GM23338 (cell line): ENCODE measurements around the gene C12orf42. TPM values are rescaled to one million over a fixed set of nuclear protein-coding genes. Genes with fewer than 3 reads are reported as not detected.

Experiments used
- ATAC-seq: fragments of 200-7000 bp; cut with Tn5 transposase; 3 replicates; pipeline ENCODE4 v1.9.1; 2020
- DNase-seq: peaks from one replicate; pipeline ENCODE4 v3.0.0-alpha.2; 2015; ENCODE audit warnings: low spot score
- H2AFZ ChIP-seq: fragments of 200-600 bp; sonication (generic); 2 replicates; pipeline ENCODE4 v1.8.0; 2016; ENCODE audit warnings: antibody characterized with exemption, mild to moderate bottlenecking, moderate library complexity
- H3F3A ChIP-seq: fragments of 200-600 bp; sonication (generic); replicated peaks from 2 replicates; pipeline ENCODE4 v1.8.0; 2017; ENCODE audit warnings: antibody characterized with exemption, mixed run types, low read depth
- H3K27ac ChIP-seq: fragments of 200-600 bp; sonication (generic); 2 replicates; pipeline ENCODE4 v1.6.1; 2016; ENCODE audit warnings: low read depth
- H3K27me3 ChIP-seq: fragments of 200-600 bp; sonication (generic); 2 replicates; pipeline ENCODE4 v1.8.0; 2016; ENCODE audit warnings: mild to moderate bottlenecking, mixed run types, moderate library complexity; ENCODE audit not compliant: insufficient read depth
- H3K36me3 ChIP-seq: fragments of 200-600 bp; sonication (generic); 2 replicates; pipeline ENCODE4 v1.8.0; 2016; ENCODE audit warnings: mild to moderate bottlenecking; ENCODE audit not compliant: insufficient read depth
- H3K4me1 ChIP-seq: fragments of 200-600 bp; sonication (generic); 2 replicates; pipeline ENCODE4 v1.8.0; 2016; ENCODE audit warnings: mild to moderate bottlenecking, moderate library complexity; ENCODE audit not compliant: insufficient read depth
- H3K4me2 ChIP-seq: fragments of 200-600 bp; sonication (generic); 2 replicates; pipeline ENCODE4 v1.7.1; 2017; ENCODE audit warnings: mixed run types
- H3K4me3 ChIP-seq: fragments of 200-600 bp; sonication (generic); 2 replicates; pipeline ENCODE4 v1.6.1; 2016; ENCODE audit warnings: mixed run types
- H3K79me2 ChIP-seq: fragments of 200-600 bp; sonication (generic); replicated peaks from 2 replicates; pipeline ENCODE4 v1.8.0; 2017; ENCODE audit warnings: mild to moderate bottlenecking; ENCODE audit not compliant: insufficient read depth
- H3K9me2 ChIP-seq: fragments of 200-600 bp; sonication (generic); 2 replicates; pipeline ENCODE4 v1.8.0; 2017; ENCODE audit not compliant: insufficient read depth
- H4K20me1 ChIP-seq: fragments of 200-600 bp; sonication (generic); replicated peaks from 2 replicates; pipeline ENCODE4 v1.8.0; 2017; ENCODE audit warnings: mild to moderate bottlenecking; ENCODE audit not compliant: insufficient read depth
- H3K27ac Mint-ChIP-seq: 2 replicates; pipeline ENCODE4 v1.8.0; 2020; ENCODE audit warnings: inconsistent platforms, mild to moderate bottlenecking, moderate library complexity, mixed read lengths
- H3K27me3 Mint-ChIP-seq: 3 replicates; pipeline ENCODE4 v1.8.0; 2022; ENCODE audit warnings: low read depth, mild to moderate bottlenecking, moderate library complexity, mixed read lengths, inconsistent platforms; ENCODE audit not compliant: insufficient read depth, poor library complexity
- H3K36me3 Mint-ChIP-seq: 3 replicates; pipeline ENCODE4 v1.8.0; 2021; ENCODE audit warnings: low read depth, mild to moderate bottlenecking, inconsistent platforms, moderate library complexity, mixed read lengths
- H3K4me1 Mint-ChIP-seq: 3 replicates; pipeline ENCODE4 v1.8.0; 2020; ENCODE audit warnings: mild to moderate bottlenecking, inconsistent platforms, mixed read lengths
- H3K4me3 Mint-ChIP-seq: 3 replicates; pipeline ENCODE4 v1.8.0; 2021; ENCODE audit warnings: moderate library complexity, mild to moderate bottlenecking, inconsistent platforms, mixed read lengths
- H3K9me3 Mint-ChIP-seq: 3 replicates; pipeline ENCODE4 v1.8.0; 2020; ENCODE audit warnings: moderate library complexity, mild to moderate bottlenecking, inconsistent platforms, mixed read lengths
- CTCF ChIP-seq, 2 experiments: fragments of 200-600 bp in 1 of 2; sonication (generic) in 1 of 2; conservative IDR thresholded peaks; 2 replicates each; pipeline versions ENCODE4 v1.5.1 to v1.6.1; 2016 to 2017; ENCODE audit warnings: antibody characterized with exemption in 2 of 2, low read depth in 2 of 2, mild to moderate bottlenecking in 2 of 2, moderate library complexity in 1 of 2
- ETS1 ChIP-seq: IDR thresholded peaks from 2 replicates; pipeline ENCODE4 v1.6.1; 2016; ENCODE audit warnings: antibody characterized with exemption
- EZH2phosphoT487 ChIP-seq: fragments of 200-600 bp; sonication (generic); IDR thresholded peaks from one replicate; pipeline ENCODE4 v1.8.1; 2018; ENCODE audit warnings: antibody characterized with exemption; ENCODE audit not compliant: unreplicated experiment
- JUNB ChIP-seq: IDR thresholded peaks from one replicate; pipeline ENCODE4 v1.6.1; 2016; ENCODE audit warnings: antibody characterized with exemption; ENCODE audit not compliant: unreplicated experiment
- POLR2AphosphoS5 ChIP-seq: IDR thresholded peaks from 2 replicates; pipeline ENCODE4 v1.6.1; 2016; ENCODE audit warnings: antibody characterized with exemption, low read depth
- STAT1 ChIP-seq: IDR thresholded peaks from one replicate; pipeline ENCODE4 v1.6.1; 2016; ENCODE audit warnings: antibody characterized with exemption; ENCODE audit not compliant: unreplicated experiment
- ZNF114 ChIP-seq: fragments of 250-450 bp; sonication (Bioruptor Pico); IDR thresholded peaks from 2 replicates; pipeline ENCODE4 v1.5.0; 2020; ENCODE audit warnings: mild to moderate bottlenecking, moderate library complexity
- ZNF331 ChIP-seq: fragments of 250-450 bp; sonication (Bioruptor Pico); IDR thresholded peaks from 2 replicates; pipeline ENCODE4 v1.5.0; 2020; ENCODE audit warnings: low read depth, mild to moderate bottlenecking, moderate library complexity
- ZNF462 ChIP-seq: fragments of 250-450 bp; sonication (Bioruptor Pico); IDR thresholded peaks from 2 replicates; pipeline ENCODE4 v1.5.0; 2020; ENCODE audit warnings: mild to moderate bottlenecking, moderate library complexity
- polyA plus RNA-seq: library from polyadenylated mRNA; unstranded; fragments of >200 nt; fragmentation: Nextera tagmentation; extraction: Ambion mirVana; gene quantifications from 2 replicates; pipeline ENCODE4 v1.2.1, GENCODE V29; 2016
- total RNA-seq: library from RNA; depleted of rRNA; stranded (reverse); fragments of >200 nt; shearing (Covaris generic); gene quantifications from 2 replicates; pipeline ENCODE4 v1.2.3, GENCODE V29; 2014

The C12orf42 gene
- total and polyA plus RNA-seq, 2 experiments from 2014 or later, result 0.45 TPM; not detected in 1

GRCh38 chr12:103513875-103514274 is 18.1 kb upstream of the C12orf42 start:
- no peaks in the 10 kb centered on the region for H3K4me1 ChIP-seq
- Mint-ChIP-seq H3K4me3 (no peak overlapping the region), H3K36me3 (no peaks in the 10 kb centered on the region), H3K9me3 (peaks cover 2% of the 10 kb centered on the region; the same call in 1 of the 3 replicates), H3K27me3 (peaks cover 2% of the 10 kb centered on the region), H3K27ac (peak overlapping the region; percentile 19; the same call in 1 of the 2 replicates), H3K4me1 (no peaks in the 10 kb centered on the region)
- no peaks in the 10 kb centered on the region for H3K36me3 ChIP-seq
- no peak overlapping the region for H3K27ac ChIP-seq
- no peaks in the 10 kb centered on the region for H4K20me1 ChIP-seq
- no peaks in the 10 kb centered on the region for H3K27me3 ChIP-seq
- DNase-seq, result no peak
- no peak overlapping the region for H3K4me3 ChIP-seq
- no peaks in the 10 kb centered on the region for H3K79me2 ChIP-seq
- H2AFZ ChIP-seq, result no peak overlapping the region
- no peaks in the 10 kb centered on the region; the same call in 1 of the 2 replicates for H3K9me2 ChIP-seq
- TF ChIP-seq CTCF (conservative IDR thresholded peaks at IDR 0.05; ENCODE audit: low read depth in 2 of 2), result no peak
- TF ChIP-seq JUNB, result no peak
- TF ChIP-seq ETS1, result no peak
- no peak for TF ChIP-seq ZNF331
- TF ChIP-seq ZNF114 (CRISPR knock-in tag), result no peak
- no peak for TF ChIP-seq STAT1
- no peak for TF ChIP-seq POLR2AphosphoS5
- H3F3A ChIP-seq, result no peaks in the 10 kb centered on the region
- no peak for ATAC-seq
- no peak overlapping the region for H3K4me2 ChIP-seq

- Mint-ChIP-seq H3K36me3 (no peaks in the 10 kb centered on the region), H3K27me3 (peaks cover 7% of the 10 kb centered on the region), H3K4me3 (no peak overlapping the region), H3K27ac (no peak overlapping the region), H3K4me1 (no peaks in the 10 kb centered on the region), H3K9me3 (peaks cover 2% of the 10 kb centered on the region; the same call in 1 of the 3 replicates)
- no peaks in the 10 kb centered on the region; the same call in 1 of the 2 replicates for H3K9me2 ChIP-seq
- no peaks in the 10 kb centered on the region for H3K36me3 ChIP-seq
- no peak for ATAC-seq
- H3K4me3 ChIP-seq, result no peak overlapping the region
- no peak overlapping the region for H2AFZ ChIP-seq
- no peak overlapping the region for H3K4me2 ChIP-seq
- no peaks in the 10 kb centered on the region for H3K79me2 ChIP-seq
- no peaks in the 10 kb centered on the region for H4K20me1 ChIP-seq
- no peaks in the 10 kb centered on the region for H3K4me1 ChIP-seq
- DNase-seq, result no peak
- no peaks in the 10 kb centered on the region for H3K27me3 ChIP-seq
- no peak overlapping the region for H3K27ac ChIP-seq
- H3F3A ChIP-seq, result no peaks in the 10 kb centered on the region
- TF ChIP-seq EZH2phosphoT487 (no peak), ZNF462 (no peak), CTCF (conservative IDR thresholded peaks at IDR 0.05; ENCODE audit: low read depth in 2 of 2) (no peak)
Observed at GRCh38 chr12:103505371-103506236, 9.8 kb upstream of the C12orf42 start.
